Prostate gland (tissue), 2 donors: ENCODE measurements around the gene SLC6A6.

Experiments
- CTCF ChIP-seq, 4 experiments: fragments of 200-600 bp in 2 of 4; fragments of 450-650 bp in 2 of 4; sonication (generic) in 2 of 4; IDR thresholded peaks; 1 replicate in 3 of 4; 2 replicates in 1 of 4; pipeline ENCODE4 v1.5.1; 2016 to 2019; ENCODE audit warnings: antibody characterized with exemption in 4 of 4, mild to moderate bottlenecking in 2 of 4, moderate library complexity in 2 of 4
- POLR2A ChIP-seq: fragments of 450-650 bp; IDR thresholded peaks from one replicate; pipeline ENCODE4 v1.6.1; 2016; ENCODE audit warnings: antibody characterized with exemption, mild to moderate bottlenecking
- POLR2AphosphoS5 ChIP-seq: sonication (generic); formaldehyde crosslinking; IDR thresholded peaks from one replicate; pipeline ENCODE4 v1.6.1; 2017; ENCODE audit warnings: antibody characterized with exemption

GRCh38 chr3:14371573-14372474, 30.6 kb upstream of the SLC6A6 start:
- TF ChIP-seq POLR2A (peak; percentile 23), CTCF (IDR thresholded peaks at IDR 0.05) (peak in 1 of 4 experiments; percentile 31), POLR2AphosphoS5 (peak; percentile 75)
